Measurements from ENCODE around the gene CD22.

Gene CD22

GRCh38 chr19:35287713-35288112 is 41.3 kb upstream of the CD22 start:
- Histone ChIP-seq H3K9ac (ENCODE audit: insufficient read length) (no peak overlapping the region), H3K4me3 (no peak overlapping the region), H3K27ac (no peak overlapping the region), H3K9me3 (ENCODE audit: low read depth, low read length) (no peaks in the 10 kb centered on the region), H3K36me3 (ENCODE audit: insufficient read depth, low read length) (no peaks in the 10 kb centered on the region)
- TF ChIP-seq FOXP2 (optimal IDR thresholded peaks at IDR 0.05; ENCODE audit: control extremely low read depth, extremely low read length, insufficient read depth) (no peak), POLR2AphosphoS5 (IDR thresholded peaks at IDR 0.05; ENCODE audit: borderline replicate concordance, low read depth, low read length) (no peak), EZH2 (IDR thresholded peaks at IDR 0.05) (no peak)
- no peak for DNase-seq (ENCODE audit: low read depth, low spot score)

- no peak for TF ChIP-seq POLR2AphosphoS5 (IDR thresholded peaks at IDR 0.05; ENCODE audit: borderline replicate concordance, low read depth, low read length)
- no peak for TF ChIP-seq FOXP2 (optimal IDR thresholded peaks at IDR 0.05; ENCODE audit: control extremely low read depth, extremely low read length, insufficient read depth)
- TF ChIP-seq EZH2 (IDR thresholded peaks at IDR 0.05), result no peak
- Histone ChIP-seq H3K9ac (ENCODE audit: insufficient read length) (no peak overlapping the region), H3K27ac (no peak overlapping the region), H3K9me3 (ENCODE audit: low read depth, low read length) (no peaks in the 10 kb centered on the region), H3K4me3 (no peak overlapping the region), H3K36me3 (ENCODE audit: insufficient read depth, low read length) (no peaks in the 10 kb centered on the region)
- DNase-seq (ENCODE audit: low read depth, low spot score), result no peak
Measured at GRCh38 chr19:35288331-35288730, 40.7 kb upstream of the CD22 start.

GRCh38 chr19:35288906-35289305 is 40.1 kb upstream of the CD22 start:
- no peak for DNase-seq (ENCODE audit: low read depth, low spot score)
- H3K36me3 ChIP-seq (ENCODE audit: insufficient read depth, low read length), result no peaks in the 10 kb centered on the region
- no peak overlapping the region for H3K4me3 ChIP-seq
- TF ChIP-seq FOXP2 (optimal IDR thresholded peaks at IDR 0.05; ENCODE audit: control extremely low read depth, extremely low read length, insufficient read depth), result no peak
- TF ChIP-seq EZH2 (IDR thresholded peaks at IDR 0.05), result no peak
- no peak for TF ChIP-seq POLR2AphosphoS5 (IDR thresholded peaks at IDR 0.05; ENCODE audit: borderline replicate concordance, low read depth, low read length)
- H3K27ac ChIP-seq, result no peak overlapping the region
- H3K9me3 ChIP-seq (ENCODE audit: low read depth, low read length), result no peaks in the 10 kb centered on the region
- H3K9ac ChIP-seq (ENCODE audit: insufficient read length), result no peak overlapping the region

- H3K9ac ChIP-seq (ENCODE audit: insufficient read length), result no peak overlapping the region
- H3K27ac ChIP-seq, result no peak overlapping the region
- no peaks in the 10 kb centered on the region for H3K9me3 ChIP-seq (ENCODE audit: low read depth, low read length)
- TF ChIP-seq FOXP2 (optimal IDR thresholded peaks at IDR 0.05; ENCODE audit: control extremely low read depth, extremely low read length, insufficient read depth), result no peak
- TF ChIP-seq EZH2 (IDR thresholded peaks at IDR 0.05), result no peak
- no peak for TF ChIP-seq POLR2AphosphoS5 (IDR thresholded peaks at IDR 0.05; ENCODE audit: borderline replicate concordance, low read depth, low read length)
- H3K36me3 ChIP-seq (ENCODE audit: insufficient read depth, low read length), result no peaks in the 10 kb centered on the region
- no peak for DNase-seq (ENCODE audit: low read depth, low spot score)
- H3K4me3 ChIP-seq, result no peak overlapping the region
Measured at GRCh38 chr19:35290381-35291127, 38.4 kb upstream of the CD22 start.

GRCh38 chr19:35291259-35291658 is 37.7 kb upstream of the CD22 start:
- H3K36me3 ChIP-seq (ENCODE audit: insufficient read depth, low read length), result no peaks in the 10 kb centered on the region
- TF ChIP-seq FOXP2 (optimal IDR thresholded peaks at IDR 0.05; ENCODE audit: control extremely low read depth, extremely low read length, insufficient read depth) (no peak), EZH2 (IDR thresholded peaks at IDR 0.05) (no peak), POLR2AphosphoS5 (IDR thresholded peaks at IDR 0.05; ENCODE audit: borderline replicate concordance, low read depth, low read length) (no peak)
- no peak overlapping the region for H3K27ac ChIP-seq
- H3K4me3 ChIP-seq, result no peak overlapping the region
- no peak overlapping the region for H3K9ac ChIP-seq (ENCODE audit: insufficient read length)
- no peaks in the 10 kb centered on the region for H3K9me3 ChIP-seq (ENCODE audit: low read depth, low read length)
- no peak for DNase-seq (ENCODE audit: low read depth, low spot score)

- Histone ChIP-seq H3K4me3 (no peak within 1 kb of the TSS), H3K36me3 (ENCODE audit: insufficient read depth, low read length) (no peaks in the 10 kb centered on the region), H3K9ac (ENCODE audit: insufficient read length) (no peak within 1 kb of the TSS), H3K9me3 (ENCODE audit: low read depth, low read length) (no peaks in the 10 kb centered on the region), H3K27ac (no peak within 1 kb of the TSS)
- TF ChIP-seq POLR2AphosphoS5 (IDR thresholded peaks at IDR 0.05; ENCODE audit: borderline replicate concordance, low read depth, low read length), result no peak
- no peak for TF ChIP-seq EZH2 (IDR thresholded peaks at IDR 0.05)
- TF ChIP-seq FOXP2 (optimal IDR thresholded peaks at IDR 0.05; ENCODE audit: control extremely low read depth, extremely low read length, insufficient read depth), result no peak
- no peak for DNase-seq (ENCODE audit: low read depth, low spot score)
Measured at GRCh38 chr19:35291916-35292315, 37.1 kb upstream of the CD22 start, which contains the start of gene MAG. MAG (plus strand) TSS chr19:35292161; CDS start chr19:35295409, 3,248 bp downstream.

- no peak overlapping the region for H3K4me3 ChIP-seq
- TF ChIP-seq POLR2AphosphoS5 (IDR thresholded peaks at IDR 0.05; ENCODE audit: borderline replicate concordance, low read depth, low read length) (no peak), FOXP2 (optimal IDR thresholded peaks at IDR 0.05; ENCODE audit: control extremely low read depth, extremely low read length, insufficient read depth) (no peak), EZH2 (IDR thresholded peaks at IDR 0.05) (no peak)
- no peaks in the 10 kb centered on the region for H3K9me3 ChIP-seq (ENCODE audit: low read depth, low read length)
- H3K27ac ChIP-seq, result no peak overlapping the region
- H3K9ac ChIP-seq (ENCODE audit: insufficient read length), result no peak overlapping the region
- no peaks in the 10 kb centered on the region for H3K36me3 ChIP-seq (ENCODE audit: insufficient read depth, low read length)
- DNase-seq (ENCODE audit: low read depth, low spot score), result no peak
Measured at GRCh38 chr19:35292421-35293362, 36.3 kb upstream of the CD22 start.

- H3K27ac ChIP-seq, result no peak overlapping the region
- TF ChIP-seq EZH2 (IDR thresholded peaks at IDR 0.05) (no peak), FOXP2 (optimal IDR thresholded peaks at IDR 0.05; ENCODE audit: control extremely low read depth, extremely low read length, insufficient read depth) (no peak), POLR2AphosphoS5 (IDR thresholded peaks at IDR 0.05; ENCODE audit: borderline replicate concordance, low read depth, low read length) (no peak)
- DNase-seq (ENCODE audit: low read depth, low spot score), result no peak
- no peak overlapping the region for H3K9ac ChIP-seq (ENCODE audit: insufficient read length)
- no peak overlapping the region for H3K4me3 ChIP-seq
- no peaks in the 10 kb centered on the region for H3K9me3 ChIP-seq (ENCODE audit: low read depth, low read length)
- H3K36me3 ChIP-seq (ENCODE audit: insufficient read depth, low read length), result no peaks in the 10 kb centered on the region
Measured at GRCh38 chr19:35293363-35293739, 35.6 kb upstream of the CD22 start.

Data from SK-N-MC (cell line).